WERI-Rb-1 (cell line): ENCODE measurements around the gene PTGES3.
"Not testable (repeated sequence)": the region's sequence is repeated elsewhere in the genome, so short reads cannot be mapped to it uniquely, and the experiment has no call there.

Source experiments
- DNase-seq: peaks from one replicate; pipeline ENCODE4 v3.0.0-alpha.2; 2020
- H3K27ac ChIP-seq: fragments of 250-450 bp; sonication (Bioruptor Pico); 2 replicates; pipeline ENCODE4 v1.5.1; 2020; ENCODE audit warnings: mild to moderate bottlenecking, moderate library complexity
- H3K27me3 ChIP-seq: fragments of 250-450 bp; sonication (Bioruptor Pico); 2 replicates; pipeline ENCODE4 v1.5.1; 2021; ENCODE audit warnings: mild to moderate bottlenecking, low read depth, moderate library complexity; ENCODE audit not compliant: insufficient read depth, severe bottlenecking
- H3K36me3 ChIP-seq: fragments of 250-450 bp; sonication (Bioruptor Pico); 2 replicates; pipeline ENCODE4 v1.5.1; 2020; ENCODE audit warnings: mild to moderate bottlenecking, moderate library complexity
- H3K4me3 ChIP-seq: 2 replicates; pipeline ENCODE4 v1.5.1; 2011; ENCODE audit warnings: low read depth, mild to moderate bottlenecking, control low read depth, low read length
- H3K9me3 ChIP-seq: fragments of 250-450 bp; sonication (Bioruptor Pico); 2 replicates; pipeline ENCODE4 v1.5.1; 2021; ENCODE audit warnings: mild to moderate bottlenecking, moderate library complexity; ENCODE audit not compliant: severe bottlenecking
- TF ChIP-seq, protein P1 (sequence below): IDR thresholded peaks from 2 replicates; pipeline ENCODE4 v1.5.1; 2011; ENCODE audit warnings: low read depth, mild to moderate bottlenecking, control low read depth, inconsistent platforms, low read length

Gene PTGES3, protein sequence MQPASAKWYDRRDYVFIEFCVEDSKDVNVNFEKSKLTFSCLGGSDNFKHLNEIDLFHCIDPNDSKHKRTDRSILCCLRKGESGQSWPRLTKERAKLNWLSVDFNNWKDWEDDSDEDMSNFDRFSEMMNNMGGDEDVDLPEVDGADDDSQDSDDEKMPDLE

DNA sequence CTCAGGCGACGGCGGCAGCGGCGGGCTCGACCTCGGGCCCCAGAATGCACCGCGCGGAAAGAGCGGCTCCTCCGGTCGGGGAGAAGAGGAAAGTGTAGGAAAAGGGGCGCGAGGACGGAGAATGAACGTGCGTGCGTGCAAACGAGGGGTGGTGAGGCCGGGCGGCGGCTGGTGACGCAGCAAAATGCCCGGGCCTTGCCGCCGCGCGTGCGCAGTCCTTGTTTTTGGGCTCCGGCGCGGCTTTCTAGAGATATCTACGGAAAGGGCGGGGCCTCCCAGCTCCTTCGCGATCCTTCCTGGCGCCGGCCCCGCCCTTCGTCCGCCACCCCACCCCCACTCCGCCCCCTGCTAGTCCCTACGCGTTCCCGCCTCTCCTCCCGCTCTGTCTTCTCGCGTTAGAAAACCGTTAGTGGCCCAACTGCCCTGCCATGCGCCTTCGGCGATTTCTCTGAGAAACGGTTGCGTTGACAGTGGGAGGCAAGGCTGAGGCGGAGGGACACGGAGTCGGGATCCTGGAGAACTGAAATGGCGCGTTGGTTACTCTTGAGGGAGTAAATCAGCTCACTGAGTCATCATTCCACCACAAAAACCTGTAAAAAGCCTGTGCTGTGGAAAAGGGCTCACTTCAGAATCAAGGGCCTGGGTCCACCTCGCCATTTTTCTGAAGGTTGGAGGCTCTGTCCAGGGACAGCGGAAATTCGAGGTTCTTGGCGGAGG lies at the start of gene PTGES3:
Gene PTGES3 (minus strand): TSS at position 156 of the 717 bp plus-strand sequence. CDS start 285 bp downstream, outside the sequence.
- Histone ChIP-seq H3K36me3 (peaks cover 31% of the 10 kb centered on the region), H3K27me3 (no peaks in the 10 kb centered on the region), H3K4me3 (peak within 1 kb of the TSS; percentile 100), H3K9me3 (peaks cover 8% of the 10 kb centered on the region), H3K27ac (peak within 1 kb of the TSS; percentile 98)
- peak; percentile 96 for DNase-seq
- TF ChIP-seq, protein P1, sequence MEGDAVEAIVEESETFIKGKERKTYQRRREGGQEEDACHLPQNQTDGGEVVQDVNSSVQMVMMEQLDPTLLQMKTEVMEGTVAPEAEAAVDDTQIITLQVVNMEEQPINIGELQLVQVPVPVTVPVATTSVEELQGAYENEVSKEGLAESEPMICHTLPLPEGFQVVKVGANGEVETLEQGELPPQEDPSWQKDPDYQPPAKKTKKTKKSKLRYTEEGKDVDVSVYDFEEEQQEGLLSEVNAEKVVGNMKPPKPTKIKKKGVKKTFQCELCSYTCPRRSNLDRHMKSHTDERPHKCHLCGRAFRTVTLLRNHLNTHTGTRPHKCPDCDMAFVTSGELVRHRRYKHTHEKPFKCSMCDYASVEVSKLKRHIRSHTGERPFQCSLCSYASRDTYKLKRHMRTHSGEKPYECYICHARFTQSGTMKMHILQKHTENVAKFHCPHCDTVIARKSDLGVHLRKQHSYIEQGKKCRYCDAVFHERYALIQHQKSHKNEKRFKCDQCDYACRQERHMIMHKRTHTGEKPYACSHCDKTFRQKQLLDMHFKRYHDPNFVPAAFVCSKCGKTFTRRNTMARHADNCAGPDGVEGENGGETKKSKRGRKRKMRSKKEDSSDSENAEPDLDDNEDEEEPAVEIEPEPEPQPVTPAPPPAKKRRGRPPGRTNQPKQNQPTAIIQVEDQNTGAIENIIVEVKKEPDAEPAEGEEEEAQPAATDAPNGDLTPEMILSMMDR, result no peak

DNA sequence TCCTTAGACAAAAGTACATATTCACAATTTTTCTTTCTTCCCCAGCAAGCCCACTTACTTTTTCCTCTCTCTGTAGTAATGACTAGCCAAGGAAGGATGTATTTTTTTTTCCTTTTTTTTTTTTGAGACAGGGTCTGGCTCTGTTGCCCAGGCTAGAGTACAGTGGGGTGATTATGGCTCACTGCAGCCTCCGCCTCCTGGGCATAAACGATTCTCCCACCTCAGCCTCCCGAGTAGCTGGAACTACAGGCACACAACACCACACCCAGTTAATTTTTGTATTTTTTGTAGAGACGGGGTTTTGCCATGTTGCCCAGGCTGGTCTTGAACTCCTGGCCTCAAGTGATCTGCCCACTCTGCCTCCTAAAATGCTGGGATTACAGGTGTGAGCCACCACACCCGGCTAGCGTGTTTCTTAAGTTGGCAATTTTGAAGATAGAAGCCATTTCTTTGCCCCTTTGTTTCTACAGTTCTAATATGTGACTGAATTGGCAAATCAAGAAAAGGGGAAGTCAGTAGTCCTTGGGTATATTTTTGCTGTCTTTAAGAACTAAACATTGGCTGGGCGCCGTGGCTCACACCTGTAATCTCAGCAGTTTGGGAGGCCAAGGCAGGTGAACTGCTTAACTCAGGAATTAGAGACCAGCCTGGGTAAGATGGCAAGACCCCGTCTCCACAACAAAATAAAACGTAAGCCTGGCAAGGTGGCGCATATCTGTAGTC lies 40.2 kb upstream of the PTGES3 start:
- Histone ChIP-seq H3K27me3 (no peaks in the 10 kb centered on the region), H3K36me3 (peaks cover 77% of the 10 kb centered on the region), H3K4me3 (no peak overlapping the region), H3K9me3 (no peaks in the 10 kb centered on the region), H3K27ac (no peak overlapping the region)
- TF ChIP-seq, protein P1, result no peak
- DNase-seq, result no peak

DNA sequence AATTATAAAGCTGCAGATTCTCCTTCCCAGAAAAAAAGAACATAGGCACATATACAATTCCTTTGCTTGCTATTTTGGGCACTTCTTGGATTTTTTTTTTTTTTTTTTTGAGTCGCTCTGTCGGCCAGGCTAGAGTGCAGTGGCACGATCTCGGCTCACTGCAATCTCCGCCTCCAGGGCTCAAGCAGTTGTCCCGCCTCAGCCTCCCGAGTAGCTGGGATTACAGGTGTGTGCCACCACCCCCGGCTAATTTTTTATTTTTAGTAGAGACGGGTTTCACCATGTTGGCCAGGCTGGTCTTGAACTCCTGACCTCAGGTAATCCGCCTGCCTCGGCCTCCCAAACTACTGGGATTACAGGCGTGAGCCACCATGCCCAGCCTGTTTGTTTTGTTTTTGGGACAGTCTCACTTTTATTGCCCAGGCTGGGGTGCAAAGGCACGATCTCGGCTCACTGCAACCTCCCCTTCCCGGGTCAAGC lies 38.2 kb upstream of the PTGES3 start:
- H3K4me3 ChIP-seq, DNase-seq, H3K9me3 ChIP-seq, H3K27me3 ChIP-seq: not testable (repeated sequence)
- peaks cover 77% of the 10 kb centered on the region for H3K36me3 ChIP-seq
- peak overlapping the region; percentile 92 for H3K27ac ChIP-seq

DNA sequence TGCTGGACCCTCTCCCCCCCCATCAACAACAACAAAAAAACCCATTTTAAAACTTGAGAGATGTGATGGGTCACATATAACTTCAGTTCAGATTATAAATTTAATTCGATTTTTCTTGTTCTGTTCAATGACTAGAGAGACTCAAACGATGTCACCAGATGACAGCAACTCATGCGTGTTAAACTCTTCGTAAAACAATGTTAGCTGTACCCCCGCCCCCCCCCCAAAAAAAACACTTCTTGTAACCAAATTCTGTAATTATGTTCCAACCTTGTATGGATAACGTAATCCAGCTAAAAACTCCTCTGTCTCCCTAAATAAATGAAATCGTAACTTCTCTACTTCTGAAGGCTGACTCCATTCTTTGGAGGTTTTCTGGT lies 37.6 kb upstream of the PTGES3 start:
- peak overlapping the region; percentile 96 for H3K4me3 ChIP-seq
- H3K27me3 ChIP-seq, result no peaks in the 10 kb centered on the region
- H3K27ac ChIP-seq, result peak overlapping the region; percentile 92
- TF ChIP-seq, protein P1, result no peak
- H3K36me3 ChIP-seq, result peaks cover 78% of the 10 kb centered on the region
- no peak for DNase-seq
- H3K9me3 ChIP-seq, result no peaks in the 10 kb centered on the region

DNA sequence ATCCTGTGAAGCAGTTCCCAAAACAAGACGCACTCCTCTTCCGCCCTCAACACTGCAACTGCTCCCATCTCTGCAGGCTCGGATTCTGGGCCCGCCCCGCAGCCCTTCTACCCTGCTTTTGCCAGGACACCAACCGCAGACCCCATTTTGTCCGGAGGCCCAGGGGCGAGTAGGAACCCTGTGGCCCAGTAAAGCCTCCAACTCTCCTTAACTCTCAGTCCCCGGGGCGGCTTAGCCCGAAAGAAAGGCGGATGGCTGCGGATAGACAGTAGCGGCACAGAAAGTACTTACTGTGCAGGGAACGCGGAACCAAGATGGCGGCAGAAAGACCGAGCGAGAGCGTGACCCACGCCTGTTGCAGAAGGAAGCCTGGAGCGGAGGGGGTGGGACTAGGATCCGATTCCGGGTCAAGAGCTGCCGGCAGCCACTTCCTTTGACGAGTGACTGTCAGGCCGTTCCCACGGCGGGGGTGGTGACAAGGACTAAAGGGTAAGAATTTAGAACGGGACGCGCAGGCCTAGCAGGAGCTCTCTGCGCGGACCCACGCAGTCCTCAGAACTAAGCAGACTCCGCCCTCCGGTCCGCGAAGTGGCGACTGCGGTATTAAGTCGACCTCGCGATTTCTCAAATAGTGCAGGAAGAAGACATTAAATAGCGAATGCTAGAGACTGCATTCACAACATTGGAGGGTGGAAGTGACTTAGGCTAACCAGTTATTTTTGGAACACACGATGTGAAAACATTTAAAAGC lies 37.1 kb upstream of the PTGES3 start, which contains the start of gene NACA:
Gene NACA (minus strand): TSS at position 328 of the 751 bp plus-strand sequence. CDS start 778 bp downstream, outside the sequence.
- Histone ChIP-seq H3K36me3 (peaks cover 79% of the 10 kb centered on the region), H3K27ac (peak within 1 kb of the TSS; percentile 92), H3K27me3 (no peaks in the 10 kb centered on the region), H3K4me3 (peak within 1 kb of the TSS; percentile 96), H3K9me3 (no peaks in the 10 kb centered on the region)
- peak; percentile 99 for DNase-seq
- TF ChIP-seq, protein P1, result no peak
